Measurements from ENCODE around the gene PPP2R5C.

Gene PPP2R5C

DNA sequence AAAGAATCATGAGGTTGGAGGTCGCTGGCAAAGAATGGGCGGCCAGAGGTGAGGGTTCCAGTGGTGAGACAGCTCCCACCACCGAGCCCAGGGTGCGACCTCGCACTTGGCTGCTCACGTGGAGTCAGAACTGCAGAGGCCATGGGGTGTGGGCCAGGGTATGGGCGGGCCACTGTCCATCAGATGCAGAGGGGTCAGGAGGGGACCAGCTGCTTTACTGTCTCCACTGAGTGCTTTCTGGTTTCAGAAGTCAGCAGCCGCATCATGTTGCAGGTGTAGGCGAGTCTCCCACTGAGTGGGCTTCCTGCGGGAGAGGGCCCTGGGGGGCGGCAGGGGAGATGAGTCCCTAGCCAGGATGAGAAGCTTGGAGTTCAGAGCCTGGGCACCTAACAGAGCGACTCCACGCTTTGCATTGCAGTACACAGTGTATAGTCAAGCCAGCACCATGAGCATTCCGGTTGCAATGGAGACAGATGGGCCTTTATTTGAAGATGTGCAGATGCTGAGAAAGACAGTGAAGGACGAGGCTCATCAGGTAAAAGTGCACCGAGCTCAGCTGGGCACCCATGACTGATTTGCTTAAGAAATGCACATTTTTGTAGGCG lies 156.0 kb downstream of the PPP2R5C start:
- no peak for DNase-seq (ENCODE audit: low spot score)

DNA sequence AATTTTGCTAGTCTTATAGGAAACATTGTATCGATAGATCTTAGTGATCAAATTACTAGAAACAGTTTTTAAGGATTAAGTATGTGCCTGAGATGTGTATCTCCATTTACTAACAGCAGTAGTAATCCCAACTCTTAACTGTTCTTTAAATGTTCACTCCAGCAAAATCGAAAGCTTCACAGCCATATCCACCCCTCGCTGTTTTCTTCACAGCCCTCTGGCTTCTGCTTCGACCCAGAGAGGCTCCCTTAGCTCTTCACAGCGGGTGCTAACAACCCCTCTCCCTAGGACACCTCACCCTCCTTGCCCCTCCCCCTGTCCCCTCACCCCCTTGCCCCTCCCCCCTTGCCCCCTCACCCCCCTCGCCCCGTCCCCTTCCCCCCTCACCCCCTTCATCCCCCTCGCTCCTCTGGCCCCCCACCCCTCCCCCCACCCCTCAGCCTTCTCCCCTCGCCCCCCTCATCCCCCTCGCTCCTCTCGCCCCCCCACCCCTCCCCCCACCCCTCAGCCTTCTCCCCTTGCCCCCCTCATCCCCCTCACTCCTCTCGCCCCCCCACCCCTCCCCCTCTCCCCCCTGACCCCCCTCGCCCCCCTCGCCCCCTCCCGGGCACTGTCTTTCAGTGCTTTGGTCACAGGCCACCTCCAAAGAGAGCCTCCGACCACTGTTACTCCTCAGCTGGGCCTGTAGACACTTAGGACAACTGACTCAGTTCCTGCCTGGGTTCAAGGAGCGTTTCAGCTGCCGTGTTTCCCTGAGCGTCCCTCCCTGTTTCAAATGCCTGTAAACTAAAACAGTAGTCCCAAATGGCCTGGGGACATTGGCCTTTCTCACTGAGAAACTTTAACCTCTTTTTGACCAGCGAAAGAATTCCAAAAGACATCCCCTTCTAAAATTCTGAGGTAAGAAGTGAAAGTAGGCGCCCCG lies 156.8 kb downstream of the PPP2R5C start:
- DNase-seq (ENCODE audit: low spot score): no peak

- DNase-seq (ENCODE audit: low spot score): no peak
These were observed 158.8 kb downstream of the PPP2R5C start for GRCh38 chr14:101920271-101920670.

GRCh38 chr14:101922866-101923265 lies 161.4 kb downstream of the PPP2R5C start:
- no peak for DNase-seq (ENCODE audit: low spot score)

GRCh38 chr14:101925152-101925551 lies 163.6 kb downstream of the PPP2R5C start:
- DNase-seq (ENCODE audit: low spot score): no peak

DNA sequence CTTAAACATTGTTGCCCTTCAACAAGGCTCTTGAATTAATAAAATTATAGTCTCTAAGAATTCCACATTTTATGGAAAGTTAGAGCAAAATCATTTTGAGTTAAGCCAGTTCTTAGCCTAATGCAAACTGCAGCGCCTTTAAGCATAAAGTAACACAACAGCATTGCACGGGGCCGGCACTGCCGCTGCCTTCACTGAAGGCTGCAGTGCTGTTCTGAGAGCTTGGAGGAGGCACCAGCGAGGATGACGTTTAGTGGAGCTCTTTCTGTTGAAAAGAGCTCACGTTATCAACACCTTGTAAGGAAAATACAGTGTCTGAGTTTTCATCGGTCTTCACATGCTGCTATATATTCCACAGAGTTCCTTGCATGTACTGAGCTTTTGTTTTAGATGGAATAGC lies 164.6 kb downstream of the PPP2R5C start:
- DNase-seq (ENCODE audit: low spot score): no peak

GRCh38 chr14:101926620-101927019 lies 165.1 kb downstream of the PPP2R5C start:
- DNase-seq (ENCODE audit: low spot score): no peak

DNA sequence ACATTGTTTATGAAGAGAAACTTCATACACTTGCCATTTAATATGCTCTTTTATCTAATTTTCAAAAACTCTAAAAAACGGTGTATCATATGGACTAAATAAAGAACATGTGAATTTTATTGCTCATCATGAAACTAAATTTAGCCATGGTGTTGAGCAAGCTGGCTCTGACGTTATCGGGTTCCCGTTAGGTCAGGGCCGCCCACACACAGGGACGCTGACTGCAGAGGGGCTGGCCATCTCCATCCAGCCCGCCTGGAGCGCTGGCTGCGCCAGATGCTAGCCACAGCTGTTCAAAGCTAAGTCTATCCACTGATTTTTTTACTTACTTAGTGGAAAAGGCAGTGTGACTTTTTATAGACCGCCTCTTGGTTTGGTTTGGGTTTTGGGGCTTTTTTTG lies 166.3 kb downstream of the PPP2R5C start:
- DNase-seq (ENCODE audit: low spot score): no peak

GRCh38 chr14:101928415-101928841 lies 166.9 kb downstream of the PPP2R5C start:
- DNase-seq (ENCODE audit: low spot score): no peak

DNA sequence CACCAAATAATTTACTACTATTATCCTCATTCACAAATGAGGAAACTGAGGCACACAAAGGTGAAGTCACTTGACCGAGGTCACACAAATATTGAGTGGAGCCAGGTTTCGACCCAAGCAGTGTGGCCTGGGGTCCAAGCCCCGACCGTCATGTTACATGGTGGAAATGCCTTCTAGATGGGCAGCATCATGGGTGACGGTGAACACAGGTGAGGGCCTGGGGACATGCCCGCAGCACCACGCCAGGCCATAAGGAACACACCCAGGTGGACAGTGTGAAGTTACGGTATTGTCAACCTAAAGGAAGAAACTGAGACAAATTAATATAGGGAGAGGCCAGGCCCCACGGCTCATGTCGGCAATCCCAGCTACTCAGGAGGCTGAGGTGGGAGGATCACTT lies 167.6 kb downstream of the PPP2R5C start:
- DNase-seq (ENCODE audit: low spot score): no peak

DNA sequence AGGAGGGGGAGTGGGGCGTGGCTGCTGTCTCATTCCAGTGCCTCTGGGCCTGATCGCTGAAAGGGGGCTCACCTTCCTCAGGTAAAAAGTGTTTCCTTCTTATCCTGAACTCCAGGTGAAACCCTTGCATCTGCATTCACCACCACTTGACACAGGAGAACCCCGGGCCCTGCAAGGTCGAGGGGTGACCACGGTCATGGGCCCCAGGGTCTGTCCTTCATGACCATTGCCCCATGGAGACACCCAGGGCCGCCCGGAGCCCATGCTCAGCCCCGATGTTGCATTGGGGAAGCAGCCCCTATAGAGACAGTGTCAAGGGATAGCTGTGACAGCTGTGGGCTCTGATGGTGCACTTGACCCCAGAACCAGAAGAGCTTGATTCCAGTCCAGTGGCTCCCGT lies 168.4 kb downstream of the PPP2R5C start:
- DNase-seq (ENCODE audit: low spot score): no peak

DNA sequence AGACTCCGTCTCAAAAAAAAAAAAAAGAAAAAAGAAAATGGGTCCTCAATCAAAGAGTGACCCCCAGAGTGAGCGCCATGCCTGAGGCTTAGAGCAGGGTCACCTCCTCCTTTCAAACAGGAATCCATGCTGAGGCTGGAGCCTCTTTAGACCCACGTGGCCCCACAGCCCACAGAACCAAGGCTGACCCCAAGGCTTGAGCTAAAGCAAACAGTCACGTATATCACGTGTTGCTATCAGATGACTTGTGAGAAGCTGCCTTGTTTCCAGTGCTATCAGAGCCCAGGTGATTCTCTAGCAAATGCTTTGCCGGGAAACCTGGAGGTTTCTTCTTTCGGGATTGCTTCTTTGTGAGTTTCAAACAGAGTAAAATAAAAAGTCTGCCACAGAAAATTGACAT lies 171.2 kb downstream of the PPP2R5C start:
- no peak for DNase-seq (ENCODE audit: low spot score)

DNA sequence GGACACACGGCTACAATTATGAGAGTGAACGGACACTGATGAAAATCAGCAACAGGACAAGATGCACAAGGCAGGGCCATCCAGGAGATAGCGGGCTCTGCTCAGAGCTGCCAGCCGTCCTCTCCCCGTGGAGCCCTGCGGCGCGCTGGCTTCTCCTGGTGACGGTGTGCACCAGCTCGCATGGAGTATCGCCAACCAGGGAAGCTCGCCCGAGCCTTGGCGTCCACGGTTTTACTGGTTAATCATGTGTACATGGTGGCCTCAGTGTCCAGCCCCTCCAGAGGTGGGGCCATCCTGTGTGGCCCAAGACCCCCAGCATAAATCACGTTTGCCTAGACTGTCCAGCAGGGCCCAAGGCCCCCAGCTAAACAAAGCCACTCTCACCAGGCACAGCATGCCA lies 171.7 kb downstream of the PPP2R5C start:
- no peak for DNase-seq (ENCODE audit: low spot score)

DNA sequence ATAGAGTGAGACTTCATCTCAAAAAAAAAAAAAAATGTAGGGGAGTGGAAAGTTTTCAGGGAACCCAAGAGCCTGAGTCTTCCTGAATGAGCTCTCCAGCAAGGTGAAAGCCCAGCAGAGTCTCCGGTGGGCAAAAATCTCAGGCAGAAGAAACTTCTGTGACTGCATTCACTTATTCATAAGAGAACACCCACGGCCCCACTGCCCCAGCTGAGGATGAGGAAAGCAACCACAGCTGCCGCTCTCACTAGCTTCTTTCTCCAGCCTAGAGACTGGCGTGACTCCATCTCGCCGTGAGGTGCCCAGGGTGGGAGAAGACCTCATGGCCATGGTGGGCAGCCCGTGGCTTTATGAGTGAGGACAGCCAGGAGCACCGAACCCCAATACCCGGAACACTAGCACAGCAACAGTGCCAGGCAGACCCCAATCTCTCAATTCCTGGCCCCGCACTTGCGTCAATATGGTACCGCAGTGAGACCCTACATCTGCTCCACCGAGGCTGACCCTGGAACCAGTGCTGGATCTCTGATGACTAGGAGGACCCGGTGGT lies 173.2 kb downstream of the PPP2R5C start:
- no peak for DNase-seq (ENCODE audit: low spot score)

DNA sequence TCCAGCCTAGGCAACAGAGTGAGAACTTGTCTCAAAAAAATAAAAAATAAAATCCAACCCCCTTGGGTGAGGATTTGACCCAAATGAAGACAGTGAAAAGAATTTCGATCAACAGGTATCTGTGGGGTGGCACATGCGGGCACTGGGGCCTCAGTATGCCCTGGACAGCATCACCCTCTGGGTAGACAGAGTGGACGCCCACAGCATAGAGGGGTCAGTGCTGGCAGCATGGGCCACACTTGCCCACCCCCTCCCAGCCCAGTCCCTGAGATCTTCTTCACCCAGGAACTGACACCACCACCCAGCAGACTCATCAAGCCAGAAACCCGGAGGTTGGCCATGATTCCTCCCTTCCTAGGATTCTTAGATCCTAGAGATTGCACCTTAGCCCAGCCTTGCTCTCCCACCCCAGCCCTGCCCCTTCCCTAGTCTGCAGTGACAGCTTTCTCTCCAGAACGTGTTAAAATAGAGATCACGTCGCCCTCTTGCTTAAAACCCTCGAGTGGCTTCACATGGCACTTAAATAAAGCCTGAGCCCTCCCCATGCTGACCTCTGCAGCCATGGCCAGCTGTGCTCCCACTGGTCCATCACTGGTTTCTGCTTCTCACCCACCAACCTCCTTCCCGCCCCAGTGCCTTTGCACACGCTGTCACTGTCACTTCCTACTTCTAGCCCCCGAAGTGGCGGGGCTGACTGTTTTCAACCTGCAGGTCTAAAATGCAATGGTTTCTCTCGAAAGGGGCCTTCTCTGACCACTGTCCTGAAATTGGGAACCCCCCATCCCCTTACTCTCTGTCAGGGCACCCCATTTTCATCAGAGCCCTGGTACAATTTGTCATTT lies 176.6 kb downstream of the PPP2R5C start:
- no peak for DNase-seq (ENCODE audit: low spot score)

DNA sequence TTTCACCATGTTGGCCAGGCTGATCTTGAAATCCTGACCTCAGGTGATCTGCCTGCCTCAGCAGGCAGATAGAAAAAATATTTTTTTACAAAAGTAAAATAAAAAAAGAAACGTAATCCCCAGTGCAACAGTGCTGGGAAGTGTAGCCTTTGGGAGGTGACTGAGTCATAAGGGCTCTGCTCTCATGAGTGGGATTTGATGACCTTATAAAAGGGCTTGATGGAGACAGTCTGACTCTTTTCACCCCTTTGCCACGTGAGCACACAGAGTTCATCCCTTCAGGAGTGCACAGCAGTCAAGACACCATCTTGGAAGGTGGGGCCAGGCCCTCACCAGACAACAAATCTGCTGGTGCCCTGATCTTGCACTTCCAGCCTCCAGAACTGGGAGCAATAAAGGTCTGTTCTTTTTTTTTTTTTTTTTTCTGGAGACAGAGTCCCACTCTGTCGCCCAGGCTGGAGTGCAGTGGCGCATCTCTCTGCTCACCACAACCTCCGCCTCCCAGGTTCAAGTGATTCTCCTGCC lies 178.2 kb downstream of the PPP2R5C start:
- DNase-seq (ENCODE audit: low spot score): no peak

DNA sequence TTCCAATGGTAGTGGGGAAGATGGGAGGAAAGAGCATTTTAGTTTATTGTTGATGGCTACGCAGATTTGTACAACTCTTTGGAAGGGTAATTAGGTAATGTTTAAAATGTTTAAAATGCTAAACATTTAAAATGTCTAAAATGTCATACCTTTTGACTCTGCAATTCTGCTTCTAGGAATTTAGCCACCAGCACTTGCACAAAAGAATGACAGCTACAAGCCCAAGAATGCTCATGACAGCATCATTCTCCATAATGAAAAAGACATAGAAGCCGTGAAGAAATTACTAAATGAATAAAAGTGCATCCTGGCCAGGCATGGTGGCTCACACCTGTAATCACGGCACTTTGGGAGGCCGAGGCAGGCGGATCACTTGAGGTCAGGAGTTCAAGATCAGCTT lies 182.9 kb downstream of the PPP2R5C start:
- DNase-seq (ENCODE audit: low spot score): no peak

GRCh38 chr14:101945171-101945570 lies 183.7 kb downstream of the PPP2R5C start:
- no peak for DNase-seq (ENCODE audit: low spot score)

DNA sequence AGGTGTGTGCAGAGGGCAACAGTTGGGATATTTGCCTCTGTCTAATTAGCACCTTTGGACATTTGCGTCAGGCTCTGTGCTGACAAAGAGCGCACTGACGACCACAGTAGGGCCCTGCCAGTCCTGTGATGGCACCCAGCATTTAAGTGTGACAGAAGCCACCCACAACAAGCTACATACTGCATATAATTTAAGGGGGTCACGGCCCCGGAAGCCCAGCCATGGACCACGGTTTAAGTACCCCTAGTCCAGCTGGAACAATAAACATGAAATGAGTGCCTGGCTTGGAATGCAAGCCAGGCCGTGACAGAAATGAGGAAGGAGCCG lies 186.0 kb downstream of the PPP2R5C start:
- no peak for DNase-seq (ENCODE audit: low spot score)

DNA sequence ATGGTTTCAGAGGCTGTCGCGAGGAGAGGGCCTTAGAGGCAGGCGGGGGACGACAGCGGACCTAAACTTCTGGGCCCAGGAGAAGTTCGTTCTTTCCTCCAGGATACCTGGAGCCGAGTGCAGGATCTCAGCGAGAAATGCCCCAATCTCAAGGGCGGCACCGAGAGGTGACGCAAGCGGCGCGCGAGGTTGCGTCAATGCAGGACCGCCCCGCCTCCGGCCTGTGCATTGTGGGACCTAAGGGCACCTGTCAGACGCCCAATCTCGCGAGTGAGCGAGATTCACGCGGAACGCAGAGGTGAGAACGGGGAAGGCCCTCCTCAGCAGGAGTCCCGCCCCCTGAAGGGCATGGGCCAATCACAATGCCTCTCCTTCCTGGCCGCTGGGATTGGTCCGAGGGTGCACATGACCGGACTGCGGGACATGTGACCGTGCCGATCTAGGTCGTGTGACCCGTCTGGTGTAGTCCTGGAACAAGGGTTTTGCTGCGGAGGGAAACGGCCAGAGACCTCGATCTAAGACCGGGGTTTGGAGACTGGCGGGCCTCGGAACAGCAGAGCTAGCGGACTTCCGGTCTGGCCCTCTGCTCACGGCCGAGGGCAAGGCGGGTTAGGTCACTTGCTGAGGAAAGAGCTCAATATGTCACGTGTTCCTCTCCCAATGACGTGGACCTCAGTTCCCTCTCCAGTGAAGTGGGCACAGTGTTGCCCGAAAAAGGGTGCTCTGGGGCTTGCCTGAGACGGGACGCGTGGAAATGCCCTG lies 186.6 kb downstream of the PPP2R5C start:
- DNase-seq (ENCODE audit: low spot score): peak; percentile 100

DNA sequence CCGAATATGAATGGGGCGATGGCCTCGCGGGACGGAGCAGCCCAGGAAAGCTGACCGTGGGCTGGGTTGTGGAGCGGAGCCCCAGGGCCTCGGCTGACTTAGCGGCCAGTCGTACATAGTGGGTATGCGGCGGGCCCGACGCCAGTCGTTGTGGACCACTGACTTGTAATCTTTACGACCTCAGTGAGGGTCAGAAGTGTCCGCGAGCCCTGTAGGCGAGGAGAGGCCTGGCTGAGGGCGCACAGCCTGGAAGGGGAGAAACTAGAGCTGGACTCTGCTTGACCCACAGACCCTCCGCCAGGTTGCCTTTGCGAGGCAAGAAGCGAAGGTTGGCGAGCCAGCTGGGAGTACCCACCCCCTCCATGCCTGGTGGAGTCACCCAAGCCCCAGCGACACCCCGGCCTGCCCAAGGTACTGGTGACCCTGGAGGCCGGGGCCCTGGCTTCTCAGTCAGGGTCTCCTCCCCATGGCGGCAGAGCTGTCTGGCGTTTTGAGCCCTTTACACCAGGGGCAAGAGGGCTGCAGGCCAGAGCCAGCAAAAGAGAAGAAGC lies 187.2 kb downstream of the PPP2R5C start:
- no peak for DNase-seq (ENCODE audit: low spot score)
